Bronchial epithelial cell (primary cell): ENCODE measurements around the gene SLC29A2. TPM values are rescaled to one million over a fixed set of nuclear protein-coding genes. Genes with fewer than 3 reads are reported as not detected.
A peak's percentile ranks its signal among the peaks of the same experiment; 100 is the strongest.

Source experiments
- DNase-seq: peaks from one replicate; pipeline ENCODE4 v3.0.0-alpha.2; 2010; ENCODE audit warnings: low read depth
- FAIRE-seq: peaks from 2 replicates; lab custom pipeline; 2011; peaks lifted over from hg19 to GRCh38; lab: Jason Lieb, UNC
- H3K27me3 ChIP-seq: 2 replicates; pipeline ENCODE4 v1.5.1; 2011; ENCODE audit warnings: low read length; ENCODE audit not compliant: control insufficient read depth, insufficient read depth
- H3K36me3 ChIP-seq: 2 replicates; pipeline ENCODE4 v1.5.1; 2011; ENCODE audit warnings: low read length; ENCODE audit not compliant: control insufficient read depth, insufficient read depth
- H3K4me3 ChIP-seq: 2 replicates; pipeline ENCODE4 v1.5.1; 2011; ENCODE audit warnings: mild to moderate bottlenecking, low read depth, low read length, control low read depth
- total RNA-seq: library from RNA; depleted of rRNA; stranded (reverse); fragments of >200 nt; gene quantifications from 2 replicates; pipeline ENCODE4 v1.2.1, GENCODE V29; 2014
- TF ChIP-seq, protein P1 (sequence below): IDR thresholded peaks from 2 replicates; pipeline ENCODE4 v1.5.1; 2011; ENCODE audit warnings: mild to moderate bottlenecking, moderate library complexity, low read length, control low read depth, inconsistent platforms; ENCODE audit not compliant: insufficient read depth, severe bottlenecking

SLC29A2 gene
- total RNA-seq, 1 donor from 2014 or later: 2.1 TPM

DNA sequence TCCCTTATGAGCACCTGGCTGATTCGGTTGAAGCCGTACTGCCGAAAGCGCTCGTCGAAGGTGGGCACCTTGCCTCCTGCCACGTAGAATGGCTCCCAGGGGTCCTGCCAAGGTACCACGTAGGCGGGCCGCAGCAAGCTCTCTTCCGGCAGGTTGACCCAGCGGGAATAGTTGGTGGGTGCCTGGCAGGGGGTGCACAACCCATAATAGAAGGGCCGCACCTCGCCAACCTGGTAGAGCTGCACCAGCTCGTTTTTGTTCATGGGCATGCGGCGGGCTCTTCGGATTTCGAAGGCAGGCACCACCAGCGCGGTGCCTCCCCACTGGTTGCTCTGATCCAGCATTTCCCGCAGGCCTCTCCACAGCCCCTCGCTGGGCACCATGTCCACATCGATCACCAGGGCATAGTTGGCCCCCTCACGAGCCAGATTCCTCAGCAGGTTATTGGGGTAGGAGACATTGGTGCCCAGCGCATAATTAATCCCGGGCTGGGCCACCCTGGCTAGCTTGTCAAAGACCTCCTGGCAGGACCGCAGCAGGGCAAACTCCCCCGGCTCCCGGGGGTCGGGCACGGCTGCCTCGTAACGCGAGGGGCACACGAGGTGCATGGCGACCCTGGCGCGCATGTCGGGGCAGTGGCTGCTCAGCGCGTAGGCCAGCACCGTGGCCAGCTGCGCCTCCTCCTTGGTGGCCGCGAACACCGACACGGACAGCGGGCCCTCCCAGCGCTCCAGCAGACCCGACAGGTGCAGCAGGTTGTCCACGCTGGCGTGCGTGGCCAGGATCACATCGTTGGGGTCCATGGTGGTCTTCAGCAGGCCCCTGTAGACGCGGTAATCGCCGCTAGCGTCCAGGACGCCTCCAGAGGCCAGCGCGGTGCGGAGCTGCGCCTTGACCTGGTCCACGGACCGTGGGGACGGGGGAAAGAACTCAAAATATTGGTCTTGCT, 24.8 kb downstream of the SLC29A2 start:
- TF ChIP-seq, protein P1, sequence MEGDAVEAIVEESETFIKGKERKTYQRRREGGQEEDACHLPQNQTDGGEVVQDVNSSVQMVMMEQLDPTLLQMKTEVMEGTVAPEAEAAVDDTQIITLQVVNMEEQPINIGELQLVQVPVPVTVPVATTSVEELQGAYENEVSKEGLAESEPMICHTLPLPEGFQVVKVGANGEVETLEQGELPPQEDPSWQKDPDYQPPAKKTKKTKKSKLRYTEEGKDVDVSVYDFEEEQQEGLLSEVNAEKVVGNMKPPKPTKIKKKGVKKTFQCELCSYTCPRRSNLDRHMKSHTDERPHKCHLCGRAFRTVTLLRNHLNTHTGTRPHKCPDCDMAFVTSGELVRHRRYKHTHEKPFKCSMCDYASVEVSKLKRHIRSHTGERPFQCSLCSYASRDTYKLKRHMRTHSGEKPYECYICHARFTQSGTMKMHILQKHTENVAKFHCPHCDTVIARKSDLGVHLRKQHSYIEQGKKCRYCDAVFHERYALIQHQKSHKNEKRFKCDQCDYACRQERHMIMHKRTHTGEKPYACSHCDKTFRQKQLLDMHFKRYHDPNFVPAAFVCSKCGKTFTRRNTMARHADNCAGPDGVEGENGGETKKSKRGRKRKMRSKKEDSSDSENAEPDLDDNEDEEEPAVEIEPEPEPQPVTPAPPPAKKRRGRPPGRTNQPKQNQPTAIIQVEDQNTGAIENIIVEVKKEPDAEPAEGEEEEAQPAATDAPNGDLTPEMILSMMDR: no peak
- peak overlapping the region; percentile 71 for H3K4me3 ChIP-seq
- H3K27me3 ChIP-seq: no peaks in the 10 kb centered on the region
- no peak for DNase-seq
- no peak for FAIRE-seq
- peaks cover 6% of the 10 kb centered on the region for H3K36me3 ChIP-seq

DNA sequence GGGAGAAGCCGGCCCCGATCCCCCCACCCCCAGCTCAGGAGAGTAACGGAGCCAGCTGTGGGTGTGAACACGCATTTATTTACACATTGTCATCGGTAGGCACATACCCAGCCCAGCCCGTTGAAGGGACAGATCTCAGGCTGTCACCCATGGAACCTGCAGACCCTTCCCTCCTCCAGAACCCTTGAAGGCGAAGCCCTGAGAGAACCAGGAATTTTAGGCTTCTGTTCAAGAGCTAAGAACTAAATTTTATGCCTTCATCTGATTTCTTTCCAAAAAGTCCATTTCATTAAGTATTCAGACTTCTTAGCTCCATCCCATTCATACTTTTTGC, 26.3 kb downstream of the SLC29A2 start:
- DNase-seq (no peak), FAIRE-seq (no peak)
- peaks cover 19% of the 10 kb centered on the region for H3K36me3 ChIP-seq
- H3K27me3 ChIP-seq: no peaks in the 10 kb centered on the region
- peak overlapping the region; percentile 93 for H3K4me3 ChIP-seq
- TF ChIP-seq, protein P1: no peak

DNA sequence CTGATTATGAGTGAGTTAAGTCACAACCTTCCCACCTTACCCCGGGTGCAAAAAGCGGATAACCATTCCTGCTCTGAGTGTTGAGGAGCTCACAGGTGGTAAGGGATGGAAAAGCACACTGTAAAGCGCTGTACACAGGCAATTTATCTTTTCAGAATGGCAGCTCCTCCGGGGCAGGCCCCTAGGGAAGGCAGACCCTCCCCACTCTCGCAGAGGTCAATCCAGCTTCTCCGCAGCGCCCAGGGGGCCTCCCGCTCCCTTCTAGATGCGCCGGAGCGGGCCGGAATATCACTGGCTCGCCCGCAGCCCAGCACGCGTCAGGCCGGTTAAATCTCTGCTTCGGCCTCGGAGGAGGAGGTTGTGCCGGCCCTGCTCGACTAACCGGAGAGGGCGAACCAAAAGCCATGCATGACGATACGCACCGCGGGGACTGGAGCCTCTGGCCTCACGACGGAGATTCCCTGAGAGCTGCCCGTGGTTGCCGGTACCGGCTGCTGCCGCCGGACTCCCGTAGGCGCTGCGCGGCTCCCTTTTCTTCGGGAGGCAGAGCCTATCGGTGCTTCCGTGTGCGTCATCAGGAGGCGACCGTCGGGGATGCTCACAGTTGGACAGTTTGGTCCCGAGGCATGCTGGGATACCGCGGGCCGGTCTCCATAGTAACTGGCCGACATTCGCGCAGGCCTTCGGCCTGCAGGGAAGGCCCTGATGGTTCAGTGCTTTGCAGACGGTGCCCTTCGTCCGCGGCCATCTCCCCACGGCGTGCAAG, 26.8 kb downstream of the SLC29A2 start, which contains the start of gene BRMS1:
BRMS1 (minus strand) TSS at position 555 of the 766 bp plus-strand sequence. CDS start 2,870 bp downstream, outside the sequence.
- H3K36me3 ChIP-seq: peaks cover 21% of the 10 kb centered on the region
- no peak for FAIRE-seq
- peak; percentile 93 for DNase-seq
- TF ChIP-seq, protein P1: peak; percentile 25
- H3K27me3 ChIP-seq: no peaks in the 10 kb centered on the region
- H3K4me3 ChIP-seq: peak within 1 kb of the TSS; percentile 93

DNA sequence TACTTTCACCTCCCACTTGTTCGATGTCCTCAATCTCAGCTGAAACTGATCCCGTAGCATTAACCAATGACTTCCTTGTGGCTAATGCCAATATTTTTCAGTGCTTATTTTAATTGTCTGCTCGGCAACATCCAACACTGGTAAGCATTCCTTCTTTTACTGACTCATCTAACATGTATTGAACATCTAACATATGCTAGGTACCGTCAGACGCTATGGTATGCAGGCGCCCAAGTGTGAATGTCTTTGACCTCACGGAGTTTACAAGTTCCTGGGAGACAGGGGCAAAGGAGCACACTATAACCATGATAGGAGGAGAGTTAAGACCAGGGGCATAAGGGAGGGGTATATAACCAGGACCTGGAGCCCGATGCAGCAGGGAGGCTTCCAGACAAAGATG, 28.4 kb downstream of the SLC29A2 start:
- no peak for DNase-seq
- no peak for FAIRE-seq
- TF ChIP-seq, protein P1: no peak
- H3K27me3 ChIP-seq: no peaks in the 10 kb centered on the region
- no peak overlapping the region for H3K4me3 ChIP-seq
- peaks cover 26% of the 10 kb centered on the region for H3K36me3 ChIP-seq

DNA sequence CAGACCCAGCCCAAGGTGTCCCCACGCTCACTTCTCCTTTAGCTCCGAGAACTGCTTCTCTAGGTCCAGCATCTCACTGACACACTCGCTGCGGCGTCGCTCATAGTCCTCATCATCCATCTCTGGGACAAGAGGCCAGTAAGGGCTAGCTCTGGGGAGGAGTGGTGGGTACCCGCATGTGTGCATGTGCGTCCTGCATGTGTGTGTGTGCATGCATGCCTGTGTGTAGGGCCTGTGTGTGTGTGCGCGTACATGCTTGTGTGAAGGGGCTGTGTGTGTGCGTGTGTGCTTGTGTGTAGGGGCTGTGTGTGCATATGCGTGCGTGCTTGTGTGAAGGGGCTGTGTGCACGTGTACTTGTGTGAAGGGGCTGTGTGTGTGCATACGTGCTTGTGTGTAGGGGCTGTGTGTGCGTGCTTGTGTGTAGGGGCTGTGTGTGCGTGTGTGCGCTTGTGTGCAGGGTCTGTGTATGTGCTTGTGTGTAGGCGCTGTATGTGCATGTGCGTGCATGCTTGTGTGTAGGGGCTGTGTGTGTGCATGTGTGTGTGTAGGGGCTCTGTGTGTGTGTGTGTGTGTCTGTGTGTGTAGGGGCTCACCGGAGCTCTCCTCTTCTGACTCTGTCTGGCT, 29.9 kb downstream of the SLC29A2 start:
- TF ChIP-seq, protein P1: no peak
- no peak for FAIRE-seq
- no peaks in the 10 kb centered on the region for H3K27me3 ChIP-seq
- H3K4me3 ChIP-seq: no peak overlapping the region
- peaks cover 26% of the 10 kb centered on the region for H3K36me3 ChIP-seq
- DNase-seq: no peak
